ENCODE results near the gene USP6NL. TPM values are rescaled to one million over a fixed set of nuclear protein-coding genes. Genes with fewer than 3 reads are reported as not detected.

The USP6NL gene
- polyA plus RNA-seq, 3 donors, result 28.0 to 29.9 (median 28.2) TPM

- DNase-seq (ENCODE audit: extremely low read depth in 1 of 11, low read depth in 9 of 11, low spot score in 4 of 11), result peak in 2 of 11 donors; percentile 15 to 27
These were observed 8.4 kb downstream of the USP6NL start for GRCh38 chr10:11602919-11603523.

GRCh38 chr10:11602358-11602757 lies 9.1 kb downstream of the USP6NL start:
- peak in 3 of 11 donors; percentile 15 to 43 (median 25) for DNase-seq (ENCODE audit: extremely low read depth in 1 of 11, low read depth in 9 of 11, low spot score in 4 of 11)

GRCh38 chr10:11601670-11602069 lies 9.8 kb downstream of the USP6NL start:
- no peak for DNase-seq (ENCODE audit: extremely low read depth in 1 of 11, low read depth in 9 of 11, low spot score in 4 of 11)

GRCh38 chr10:11600280-11600679 lies 11.2 kb downstream of the USP6NL start:
- no peak for DNase-seq (ENCODE audit: extremely low read depth in 1 of 11, low read depth in 9 of 11, low spot score in 4 of 11)

GRCh38 chr10:11598712-11599397 lies 12.6 kb downstream of the USP6NL start:
- no peak for DNase-seq (ENCODE audit: extremely low read depth in 1 of 11, low read depth in 9 of 11, low spot score in 4 of 11)

GRCh38 chr10:11597470-11597869 lies 14.0 kb downstream of the USP6NL start:
- no peak for DNase-seq (ENCODE audit: extremely low read depth in 1 of 11, low read depth in 9 of 11, low spot score in 4 of 11)

- no peak for DNase-seq (ENCODE audit: extremely low read depth in 1 of 11, low read depth in 9 of 11, low spot score in 4 of 11)
These were observed 16.1 kb downstream of the USP6NL start for GRCh38 chr10:11595395-11595692.

- no peak for DNase-seq (ENCODE audit: extremely low read depth in 1 of 11, low read depth in 9 of 11, low spot score in 4 of 11)
These were observed 16.7 kb downstream of the USP6NL start for GRCh38 chr10:11594589-11595394.

- DNase-seq (ENCODE audit: extremely low read depth in 1 of 11, low read depth in 9 of 11, low spot score in 4 of 11), result no peak
These were observed 17.8 kb downstream of the USP6NL start for GRCh38 chr10:11593612-11594011.

- no peak for DNase-seq (ENCODE audit: extremely low read depth in 1 of 11, low read depth in 9 of 11, low spot score in 4 of 11)
These were observed 21.7 kb downstream of the USP6NL start for GRCh38 chr10:11589738-11590137.

GRCh38 chr10:11588873-11589574 lies 22.4 kb downstream of the USP6NL start:
- DNase-seq (ENCODE audit: extremely low read depth in 1 of 11, low read depth in 9 of 11, low spot score in 4 of 11), result no peak

- DNase-seq (ENCODE audit: extremely low read depth in 1 of 11, low read depth in 9 of 11, low spot score in 4 of 11), result no peak
These were observed 23.7 kb downstream of the USP6NL start for GRCh38 chr10:11587722-11588259.

- no peak for DNase-seq (ENCODE audit: extremely low read depth in 1 of 11, low read depth in 9 of 11, low spot score in 4 of 11)
These were observed 25.3 kb downstream of the USP6NL start for GRCh38 chr10:11586170-11586569.

GRCh38 chr10:11581213-11581612 lies 30.2 kb downstream of the USP6NL start:
- no peak for DNase-seq (ENCODE audit: extremely low read depth in 1 of 11, low read depth in 9 of 11, low spot score in 4 of 11)

GRCh38 chr10:11579885-11580284 lies 31.6 kb downstream of the USP6NL start:
- DNase-seq (ENCODE audit: extremely low read depth in 1 of 11, low read depth in 9 of 11, low spot score in 4 of 11), result no peak

GRCh38 chr10:11578802-11579255 lies 32.6 kb downstream of the USP6NL start:
- no peak for DNase-seq (ENCODE audit: extremely low read depth in 1 of 11, low read depth in 9 of 11, low spot score in 4 of 11)

GRCh38 chr10:11576092-11576809 lies 35.2 kb downstream of the USP6NL start:
- no peak for DNase-seq (ENCODE audit: extremely low read depth in 1 of 11, low read depth in 9 of 11, low spot score in 4 of 11)

GRCh38 chr10:11573497-11573896 lies 38.0 kb downstream of the USP6NL start:
- DNase-seq (ENCODE audit: extremely low read depth in 1 of 11, low read depth in 9 of 11, low spot score in 4 of 11), result peak in 2 of 11 donors; percentile 5 to 6

GRCh38 chr10:11570751-11571150 lies 40.7 kb downstream of the USP6NL start:
- DNase-seq (ENCODE audit: extremely low read depth in 1 of 11, low read depth in 9 of 11, low spot score in 4 of 11), result no peak

Measured in renal cortex interstitium (tissue), 11 donors.